Vagina (tissue), 2 donors: ENCODE results near the gene CELF4. TPM values are rescaled to one million over a fixed set of nuclear protein-coding genes. Genes with fewer than 3 reads are reported as not detected.

Experiments
- DNase-seq, 2 donors: peaks; one replicate each; pipeline ENCODE4 v3.0.0-alpha.2; 2017; ENCODE audit errors: extremely low spot score in 2 of 2
- H3K27ac ChIP-seq: fragments of 200-600 bp; sonication (generic); one replicate; pipeline ENCODE4 v1.5.1; 2019
- H3K27me3 ChIP-seq: fragments of 200-600 bp; sonication (generic); one replicate; pipeline ENCODE4 v1.5.1; 2019
- H3K36me3 ChIP-seq, 2 donors: fragments of 200-600 bp; sonication (generic); one replicate each; pipeline ENCODE4 v1.5.1; 2017 to 2019
- H3K4me1 ChIP-seq: fragments of 200-600 bp; sonication (generic); one replicate; pipeline ENCODE4 v1.5.1; 2019
- H3K4me3 ChIP-seq, 2 donors: fragments of 200-600 bp; sonication (generic); 1 replicate in 1 of 2; 2 replicates in 1 of 2; pipeline ENCODE4 v1.5.1; 2016 to 2019
- H3K9me3 ChIP-seq: fragments of 200-600 bp; sonication (generic); one replicate; pipeline ENCODE4 v1.5.1; 2019
- CTCF ChIP-seq, 3 experiments: fragments of 450-650 bp in 2 of 3; fragments of 200-600 bp in 1 of 3; sonication (generic) in 1 of 3; IDR thresholded peaks; one replicate each; pipeline ENCODE4 v1.5.1; 2017 to 2019; ENCODE audit warnings: antibody characterized with exemption in 3 of 3, mild to moderate bottlenecking in 2 of 3, moderate library complexity in 2 of 3
- POLR2A ChIP-seq, 2 donors: fragments of 450-650 bp; IDR thresholded peaks; one replicate each; pipeline ENCODE4 v1.6.1; 2017; ENCODE audit warnings: antibody characterized with exemption in 2 of 2, mild to moderate bottlenecking in 2 of 2, moderate library complexity in 2 of 2
- POLR2AphosphoS5 ChIP-seq, 2 donors: sonication (generic); formaldehyde crosslinking; IDR thresholded peaks; one replicate each; pipeline ENCODE4 v1.9.0; 2017; ENCODE audit warnings: antibody characterized with exemption in 2 of 2, mild to moderate bottlenecking in 2 of 2, low read depth in 1 of 2; ENCODE audit not compliant: insufficient read depth in 1 of 2
- intact Hi-C: fragments of 100-400 bp; cut with DNase I; formaldehyde crosslinking; loops from one replicate; pipeline ENCODE4 v1.15.1; 2023
- total RNA-seq: library from RNA; depleted of rRNA; stranded (reverse); fragments of >200 nt; gene quantifications from one replicate; pipeline ENCODE4 v1.2.3, GENCODE V29; 2016

CELF4 gene
- total RNA-seq, 1 donor from 2014 or later = 2.2 TPM

- intact Hi-C loops = no loop called here
- no peak overlapping the region for H3K27ac ChIP-seq
- H3K4me3 ChIP-seq = no peak overlapping the region
- H3K4me1 ChIP-seq = no peaks in the 10 kb centered on the region
- H3K36me3 ChIP-seq = no peaks in the 10 kb centered on the region
- no peaks in the 10 kb centered on the region for H3K27me3 ChIP-seq
- H3K9me3 ChIP-seq = no peaks in the 10 kb centered on the region
- TF ChIP-seq CTCF (IDR thresholded peaks at IDR 0.05) = no peak
- no peak for DNase-seq
These were observed 150.8 kb downstream of the CELF4 start for GRCh38 chr18:37414816-37415215.

GRCh38 chr18:37412829-37413228 lies 152.8 kb downstream of the CELF4 start:
- H3K27me3 ChIP-seq = no peaks in the 10 kb centered on the region
- no peak for DNase-seq
- no peaks in the 10 kb centered on the region for H3K9me3 ChIP-seq
- H3K4me3 ChIP-seq = no peak overlapping the region
- no peaks in the 10 kb centered on the region for H3K36me3 ChIP-seq
- no peak for TF ChIP-seq POLR2AphosphoS5 (IDR thresholded peaks at IDR 0.05; ENCODE audit: insufficient read depth in 1 of 2, low read depth in 1 of 2)
- no peak for TF ChIP-seq POLR2A (IDR thresholded peaks at IDR 0.05)
- TF ChIP-seq CTCF (IDR thresholded peaks at IDR 0.05) = no peak
- intact Hi-C loops = no loop called here
- no peak overlapping the region for H3K27ac ChIP-seq
- H3K4me1 ChIP-seq = no peaks in the 10 kb centered on the region

GRCh38 chr18:37412333-37412732 lies 153.3 kb downstream of the CELF4 start:
- H3K27ac ChIP-seq = no peak overlapping the region
- H3K9me3 ChIP-seq = no peaks in the 10 kb centered on the region
- intact Hi-C loops = no loop called here
- no peaks in the 10 kb centered on the region for H3K4me1 ChIP-seq
- no peaks in the 10 kb centered on the region for H3K36me3 ChIP-seq
- H3K4me3 ChIP-seq = no peak overlapping the region
- TF ChIP-seq CTCF (IDR thresholded peaks at IDR 0.05) = no peak
- TF ChIP-seq POLR2A (IDR thresholded peaks at IDR 0.05) = no peak
- TF ChIP-seq POLR2AphosphoS5 (IDR thresholded peaks at IDR 0.05; ENCODE audit: insufficient read depth in 1 of 2, low read depth in 1 of 2) = no peak
- H3K27me3 ChIP-seq = no peaks in the 10 kb centered on the region
- no peak for DNase-seq

GRCh38 chr18:37409878-37410277 lies 155.7 kb downstream of the CELF4 start:
- TF ChIP-seq CTCF (IDR thresholded peaks at IDR 0.05) = no peak
- TF ChIP-seq POLR2A (IDR thresholded peaks at IDR 0.05) = no peak
- TF ChIP-seq POLR2AphosphoS5 (IDR thresholded peaks at IDR 0.05; ENCODE audit: insufficient read depth in 1 of 2, low read depth in 1 of 2) = no peak
- intact Hi-C loops = no loop called here

GRCh38 chr18:37408676-37409265 lies 156.8 kb downstream of the CELF4 start:
- Histone ChIP-seq H3K27me3 (no peaks in the 10 kb centered on the region), H3K27ac (no peak overlapping the region), H3K9me3 (no peaks in the 10 kb centered on the region), H3K36me3 (no peaks in the 10 kb centered on the region), H3K4me3 (no peak overlapping the region), H3K4me1 (no peaks in the 10 kb centered on the region)
- no peak for DNase-seq
- TF ChIP-seq POLR2AphosphoS5 (IDR thresholded peaks at IDR 0.05; ENCODE audit: insufficient read depth in 1 of 2, low read depth in 1 of 2) (no peak), POLR2A (IDR thresholded peaks at IDR 0.05) (no peak), CTCF (IDR thresholded peaks at IDR 0.05) (no peak)
- intact Hi-C loops = no loop called here

More at GRCh38 chr18:37409878-37410277, 155.7 kb downstream of the CELF4 start:
- Histone ChIP-seq H3K27me3 (no peaks in the 10 kb centered on the region), H3K36me3 (no peaks in the 10 kb centered on the region), H3K9me3 (no peaks in the 10 kb centered on the region), H3K4me1 (no peaks in the 10 kb centered on the region), H3K27ac (no peak overlapping the region), H3K4me3 (no peak overlapping the region)
- no peak for DNase-seq
